ENCODE results near the gene TMEM200C. TPM values are rescaled to one million over a fixed set of nuclear protein-coding genes. Genes with fewer than 3 reads are reported as not detected.

TMEM200C gene
- total and polyA plus RNA-seq, 10 of the 15 experiments (the other 5 are each of a cell fraction or from before 2014, with no cell fraction given) = not detected

DNA sequence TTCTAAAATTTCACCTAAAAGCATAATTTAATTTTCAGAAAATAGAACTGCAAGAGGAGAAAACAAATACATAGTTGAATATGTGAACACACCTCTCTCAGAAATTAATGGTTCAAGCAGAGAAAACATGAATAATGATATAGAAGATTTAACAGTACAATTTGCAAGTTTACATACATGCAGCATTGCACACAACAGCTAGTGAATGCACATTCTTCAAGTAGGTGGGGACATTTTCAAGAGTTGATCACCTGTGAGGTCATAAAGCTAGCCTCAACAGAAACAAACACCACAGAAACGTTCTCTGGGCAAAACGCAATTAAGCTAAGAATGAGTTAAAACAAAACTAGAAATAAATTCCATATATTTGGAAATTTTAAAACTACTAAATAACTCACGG is 38.1 kb downstream of the TMEM200C start (continued):
- TF ChIP-seq CTCF (IDR thresholded peaks at IDR 0.05 in 2 of 3, conservative IDR thresholded peaks at IDR 0.05 in 1 of 3; ENCODE audit: control insufficient read depth in 2 of 3, extremely low read depth in 1 of 3, insufficient read depth in 1 of 3, low read depth in 3 of 3, low read length in 3 of 3) = no peak
- TF ChIP-seq YY1 (IDR thresholded peaks at IDR 0.05; ENCODE audit: low read depth, low read length) = no peak
- TF ChIP-seq ZNF622 (IDR thresholded peaks at IDR 0.05) = no peak
- no peak for TF ChIP-seq SP1 (IDR thresholded peaks at IDR 0.05; ENCODE audit: low read depth, low read length)
- TF ChIP-seq HDAC6 (IDR thresholded peaks at IDR 0.05; ENCODE audit: unreplicated experiment) = no peak

DNA sequence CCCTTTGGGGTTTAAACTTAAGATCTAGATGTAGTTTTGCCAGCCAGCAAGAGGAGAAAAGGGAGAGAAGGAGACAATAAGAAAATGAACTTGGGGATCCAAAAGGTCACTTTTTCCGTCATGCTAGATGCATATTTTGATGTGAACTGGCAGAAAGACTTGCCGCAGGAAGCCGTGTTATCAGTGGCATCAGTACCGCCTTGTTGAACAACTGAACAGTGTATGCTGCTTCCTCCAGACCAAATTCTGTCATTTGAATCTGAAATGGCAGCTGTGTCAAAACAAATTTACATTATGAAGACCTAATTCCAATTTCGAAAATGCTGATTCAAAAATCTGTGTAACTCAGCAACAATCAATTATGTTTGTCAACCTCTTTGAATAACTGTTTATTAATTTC is 42.1 kb downstream of the TMEM200C start:
- ATAC-seq (no peak), DNase-seq (ENCODE audit: low read depth, low spot score) (no peak), FAIRE-seq (no peak)
- H3K79me2 ChIP-seq (ENCODE audit: control insufficient read depth, insufficient read depth, low read length) = no peaks in the 10 kb centered on the region
- H3K9me3 ChIP-seq (replicated peaks; ENCODE audit: control insufficient read depth, insufficient read depth, low read length) = no peaks in the 10 kb centered on the region
- BruUV-seq (replicated peaks) = no TSS peak
- RAD21 ChIA-PET (ENCODE audit: unreplicated experiment) = no interaction called here
- SMC1A ChIA-PET (ENCODE audit: uncharacterized antibody, unreplicated experiment) = no interaction called here
- CTCF ChIA-PET = no interaction called here
- H3K4me3 ChIP-seq = no peak overlapping the region
- in situ Hi-C loops (cut with MboI) = no loop called here
- no peak for TF ChIP-seq RFX5 (IDR thresholded peaks at IDR 0.05; ENCODE audit: low read depth, low read length)
- no peak for TF ChIP-seq TCF3 (IDR thresholded peaks at IDR 0.05; ENCODE audit: borderline replicate concordance, insufficient read depth, low read depth, low read length)
- TF ChIP-seq CREM (IDR thresholded peaks at IDR 0.05; ENCODE audit: low read depth) = no peak
- TF ChIP-seq HDGF (IDR thresholded peaks at IDR 0.05) = no peak
- H3K9ac ChIP-seq (ENCODE audit: control insufficient read depth, insufficient read depth, low read length) = no peak overlapping the region
- H3K36me3 ChIP-seq (ENCODE audit: control insufficient read depth in 2 of 2, insufficient read depth in 2 of 2, low read length in 1 of 2) = no peaks in the 10 kb centered on the region
- no peak overlapping the region for H2AFZ ChIP-seq (ENCODE audit: control insufficient read depth, low read depth, low read length)
- whole genome bisulfite sequencing (ENCODE audit: insufficient coverage, insufficient replicate concordance, low lambda C conversion rate, missing lambda C conversion rate) = 1% methylated on average over 5 of the region's 5 CpGs
- intact Hi-C loops (cut with micrococcal nuclease; ENCODE audit: unreplicated experiment) = no loop called here
- H4K20me1 ChIP-seq (ENCODE audit: control insufficient read depth, insufficient read depth) = no peaks in the 10 kb centered on the region
- H3K27me3 ChIP-seq (replicated peaks in 1 of 2; ENCODE audit: control insufficient read depth in 2 of 2, insufficient read depth in 2 of 2, low read length in 1 of 2) = no peaks in the 10 kb centered on the region
- POLR2A ChIA-PET = no interaction called here
- H3K4me1 ChIP-seq (ENCODE audit: control insufficient read depth, insufficient read depth, low read length) = no peaks in the 10 kb centered on the region
- H3K27ac ChIP-seq (ENCODE audit: control insufficient read depth, insufficient read depth) = no peak overlapping the region
- H3K4me2 ChIP-seq (ENCODE audit: control insufficient read depth, insufficient read depth) = no peak overlapping the region

Data from GM12878 (cell line).